Fibroblast of lung (primary cell): ENCODE results near the gene ST3GAL4. TPM values are rescaled to one million over a fixed set of nuclear protein-coding genes. Genes with fewer than 3 reads are reported as not detected.
"Not testable (repeated sequence)": the region's sequence is repeated elsewhere in the genome, so short reads cannot be mapped to it uniquely, and the experiment has no call there.

Experiments
- DNase-seq, 2 donors: peaks; one replicate each; pipeline versions ENCODE4 v3.0.0 to v3.0.0-alpha.2; 2010; ENCODE audit warnings: low read depth in 2 of 2
- H2AFZ ChIP-seq: 2 replicates; pipeline ENCODE4 v1.5.1; 2012; ENCODE audit warnings: low read length, control low read depth, inconsistent platforms
- H3K27ac ChIP-seq: 2 replicates; pipeline ENCODE4 v1.5.1; 2011; ENCODE audit warnings: low read length, control low read depth; ENCODE audit not compliant: insufficient read depth
- H3K27me3 ChIP-seq: 2 replicates; pipeline ENCODE4 v1.5.1; 2011; ENCODE audit warnings: mild to moderate bottlenecking, low read length; ENCODE audit not compliant: control insufficient read depth, insufficient read depth
- H3K36me3 ChIP-seq: 2 replicates; pipeline ENCODE4 v1.5.1; 2011; ENCODE audit warnings: low read length; ENCODE audit not compliant: control insufficient read depth, insufficient read depth
- H3K4me1 ChIP-seq: 2 replicates; pipeline ENCODE4 v1.5.1; 2011; ENCODE audit warnings: low read length; ENCODE audit not compliant: control insufficient read depth, insufficient read depth; ENCODE audit errors: extremely low read depth
- H3K4me2 ChIP-seq: 2 replicates; pipeline ENCODE4 v1.5.1; 2011; ENCODE audit warnings: low read length, control low read depth; ENCODE audit not compliant: insufficient read depth; ENCODE audit errors: extremely low read depth
- H3K4me3 ChIP-seq, 4 experiments: fragments of 200-600 bp in 1 of 4; sonication (generic) in 1 of 4; replicated peaks in 1 of 4; 2 replicates each; pipeline ENCODE4 v1.5.1; 2011 to 2016; ENCODE audit warnings: low read length in 4 of 4, low read depth in 3 of 4, mild to moderate bottlenecking in 3 of 4, control low read depth in 2 of 4, inconsistent platforms in 1 of 4, mixed read lengths in 1 of 4; ENCODE audit not compliant: insufficient read depth in 1 of 4; ENCODE audit errors: control extremely low read depth in 1 of 4
- H3K79me2 ChIP-seq: 2 replicates; pipeline ENCODE4 v1.5.1; 2012; ENCODE audit warnings: mild to moderate bottlenecking, low read length, inconsistent platforms; ENCODE audit not compliant: control insufficient read depth, insufficient read depth
- H3K9ac ChIP-seq: 2 replicates; pipeline ENCODE4 v1.5.1; 2011; ENCODE audit warnings: mild to moderate bottlenecking, low read length, control low read depth; ENCODE audit not compliant: insufficient read depth
- H3K9me3 ChIP-seq: 2 replicates; pipeline ENCODE4 v1.5.1; 2012; ENCODE audit warnings: low read depth, low read length; ENCODE audit not compliant: control insufficient read depth, insufficient read depth
- H4K20me1 ChIP-seq: 2 replicates; pipeline ENCODE4 v1.5.1; 2011; ENCODE audit warnings: low read length; ENCODE audit not compliant: control insufficient read depth, insufficient read depth; ENCODE audit errors: extremely low read depth
- CTCF ChIP-seq, 2 donors: IDR thresholded peaks in 1 of 2; conservative IDR thresholded peaks in 1 of 2; 1 replicate in 1 of 2; 2 replicates in 1 of 2; pipeline ENCODE4 v1.5.1; 2011 to 2012; ENCODE audit warnings: low read length in 2 of 2, control low read depth in 1 of 2, inconsistent platforms in 1 of 2, low read depth in 1 of 2, mild to moderate bottlenecking in 1 of 2
- EZH2 ChIP-seq: IDR thresholded peaks from 2 replicates; pipeline ENCODE4 v1.5.1; 2012; ENCODE audit warnings: low read length, control low read depth, mild to moderate bottlenecking; ENCODE audit errors: missing control alignments
- polyA plus RNA-seq, 2 donors: library from polyadenylated mRNA; depleted of rRNA in 1 of 2; stranded (reverse) in 1 of 2; unstranded in 1 of 2; fragments of >200 nt; gene quantifications; 2 replicates each; pipeline ENCODE4 v1.2.1, GENCODE V29; 2011 to 2012; ENCODE audit warnings: missing spikeins in 1 of 2
- total RNA-seq: library from RNA; depleted of rRNA; stranded (reverse); fragments of >200 nt; gene quantifications from 2 replicates; pipeline ENCODE4 v1.2.1, GENCODE V29; 2014

ST3GAL4 gene
- total and polyA plus RNA-seq, 2 donors (not counting 1 experiment from before 2014, with no cell fraction given): 16.7 to 36.8 TPM

GRCh38 chr11:126380909-126381308 is 25.4 kb downstream of the ST3GAL4 start:
- no peaks in the 10 kb centered on the region for H3K79me2 ChIP-seq
- H3K4me2 ChIP-seq: no peak overlapping the region
- no peak overlapping the region for H2AFZ ChIP-seq
- H4K20me1 ChIP-seq: peaks cover 5% of the 10 kb centered on the region
- no peak for DNase-seq
- no peak overlapping the region for H3K9ac ChIP-seq
- no peaks in the 10 kb centered on the region for H3K27me3 ChIP-seq
- H3K4me1 ChIP-seq: no peaks in the 10 kb centered on the region
- TF ChIP-seq EZH2 (no peak), CTCF (conservative IDR thresholded peaks at IDR 0.05 in 1 of 2, IDR thresholded peaks at IDR 0.05 in 1 of 2; ENCODE audit: low read depth in 1 of 2, low read length in 2 of 2) (no peak)
- no peaks in the 10 kb centered on the region for H3K36me3 ChIP-seq
- no peak overlapping the region for H3K27ac ChIP-seq
- H3K4me3 ChIP-seq: no peak overlapping the region
- H3K9me3 ChIP-seq: no peaks in the 10 kb centered on the region

- not testable (repeated sequence) for DNase-seq, H3K4me1 ChIP-seq, H3K27ac ChIP-seq, H3K4me3 ChIP-seq, H3K9me3 ChIP-seq, H3K79me2 ChIP-seq, H3K36me3 ChIP-seq, H3K9ac ChIP-seq, H2AFZ ChIP-seq, H4K20me1 ChIP-seq, H3K4me2 ChIP-seq, H3K27me3 ChIP-seq
Observed at GRCh38 chr11:126381960-126382359, 26.5 kb downstream of the ST3GAL4 start.

GRCh38 chr11:126382641-126383040 is 27.2 kb downstream of the ST3GAL4 start:
- not testable (repeated sequence) for H3K36me3 ChIP-seq, DNase-seq, H3K9me3 ChIP-seq, H4K20me1 ChIP-seq, H2AFZ ChIP-seq, H3K4me1 ChIP-seq, H3K27ac ChIP-seq, H3K79me2 ChIP-seq, H3K4me2 ChIP-seq, H3K9ac ChIP-seq, H3K27me3 ChIP-seq, H3K4me3 ChIP-seq

GRCh38 chr11:126383339-126384335 is 28.2 kb downstream of the ST3GAL4 start:
- Histone ChIP-seq H3K9ac (no peak overlapping the region), H3K4me2 (no peak overlapping the region), H3K36me3 (no peaks in the 10 kb centered on the region), H3K79me2 (no peaks in the 10 kb centered on the region), H2AFZ (no peak overlapping the region), H3K9me3 (no peaks in the 10 kb centered on the region), H3K27me3 (no peaks in the 10 kb centered on the region), H3K27ac (no peak overlapping the region), H4K20me1 (peaks cover 2% of the 10 kb centered on the region), H3K4me1 (no peaks in the 10 kb centered on the region), H3K4me3 (no peak overlapping the region)
- DNase-seq: no peak
- no peak for TF ChIP-seq CTCF (conservative IDR thresholded peaks at IDR 0.05 in 1 of 2, IDR thresholded peaks at IDR 0.05 in 1 of 2; ENCODE audit: low read depth in 1 of 2, low read length in 2 of 2)
- no peak for TF ChIP-seq EZH2
